Adrenal gland (tissue), 12 donors: ENCODE measurements around the gene SCFD2. TPM values are rescaled to one million over a fixed set of nuclear protein-coding genes. Genes with fewer than 3 reads are reported as not detected.

Source experiments
- DNase-seq, 7 donors: peaks; one replicate each; pipeline ENCODE4 v3.0.0-alpha.2; 2019 to 2020
- H3K27ac ChIP-seq, 5 donors: fragments of 200-600 bp; sonication (generic) in 4 of 5; 1 replicate in 3 of 5; 2 replicates in 2 of 5; pipeline versions ENCODE4 v1.5.1 to v1.8.0; 2016 to 2020; ENCODE audit warnings: mild to moderate bottlenecking in 1 of 5
- H3K27me3 ChIP-seq: fragments of 200-600 bp; 2 replicates; pipeline ENCODE4 v1.8.0; 2021
- H3K36me3 ChIP-seq, 2 donors: fragments of 200-600 bp; replicated peaks in 1 of 2; 1 replicate in 1 of 2; 2 replicates in 1 of 2; pipeline versions ENCODE4 v1.5.1 to v1.8.0; 2018 to 2022
- H3K4me1 ChIP-seq, 2 donors: fragments of 200-600 bp; replicated peaks in 1 of 2; 1 replicate in 1 of 2; 2 replicates in 1 of 2; pipeline versions ENCODE4 v1.5.1 to v1.8.0; 2018 to 2021
- H3K4me3 ChIP-seq, 4 donors: fragments of 200-600 bp; sonication (generic) in 3 of 4; one replicate each; pipeline ENCODE4 v1.5.1; 2016 to 2018
- H3K9me3 ChIP-seq, 3 donors: fragments of 200-600 bp; sonication (generic) in 1 of 3; replicated peaks in 1 of 3; 1 replicate in 2 of 3; 2 replicates in 1 of 3; pipeline versions ENCODE4 v1.5.1 to v1.8.0; 2016 to 2021
- POLR2A ChIP-seq, 2 donors: fragments of 450-650 bp; IDR thresholded peaks; one replicate each; pipeline ENCODE4 v1.6.1; 2017; ENCODE audit warnings: antibody characterized with exemption in 2 of 2, mild to moderate bottlenecking in 2 of 2, moderate library complexity in 1 of 2
- WGBS, 4 donors: extraction: QIAGEN DNeasy Blood & Tissue Kit in 2 of 4; methylation state at CpG; one replicate each; pipeline versions ENCODE4 v1.1.5 to v1.1.7; 2013 to 2017; 5-methylcytosine and 5-hydroxymethylcytosine counted together
- intact Hi-C, 2 donors: fragments of 100-400 bp; cut with DNase I; formaldehyde crosslinking; loops; one replicate each; pipeline versions ENCODE4 v1.14.1 to v1.15.0; 2022 to 2023
- polyA plus RNA-seq, 3 donors: library from polyadenylated mRNA; stranded (reverse); fragments of 200-250 nt in 2 of 3; fragments of 350-450 nt in 1 of 3; fragmentation: Illumina TruSeq in 1 of 3; extraction: RNeasy Lipid Tissue Mini Kit (QIAGEN cat#74804) in 1 of 3; gene quantifications; one replicate each; pipeline ENCODE4 v1.2.3, GENCODE V29; 2013 to 2014
- total RNA-seq, 9 donors: library from RNA; depleted of rRNA in 4 of 9; stranded (reverse); fragments of >200 nt in 4 of 9; fragments of 120-200 nt in 1 of 9; fragmentation: NEBNext Ultra II Directional in 1 of 9; extraction: Animal tissue kit (Norgen Biotek cat#: 25700) in 1 of 9; gene quantifications; one replicate each; pipeline versions ENCODE4 v1.1.0 to v1.2.4, GENCODE V29; 2013 to 2023
- TF ChIP-seq, protein P1 (sequence below), 6 experiments: fragments of 450-650 bp in 4 of 6; fragments of 200-600 bp in 2 of 6; sonication (generic) in 1 of 6; IDR thresholded peaks; 1 replicate in 5 of 6; 2 replicates in 1 of 6; pipeline versions ENCODE4 v1.5.1 to v1.8.0; 2016 to 2021; ENCODE audit warnings: antibody characterized with exemption in 6 of 6, mild to moderate bottlenecking in 2 of 6, moderate library complexity in 1 of 6
- donor health status: healthy with polysubstance abuse.
- donor health status: Bipolar disorder and iron deficiency.
- donor health status: DM: yes; HTN: yes; CAD: no.
- donor health status: DM: no; HTN: no; CAD: no.
- donor health status: DM: no; HTN: no; CAD: no.
- donor health status: DM: yes; HTN: yes; CAD: no.

Gene SCFD2
- total and polyA plus RNA-seq, 12 donors, result 5.2 to 34.9 (median 23.4) TPM

- TF ChIP-seq POLR2A (IDR thresholded peaks at IDR 0.05), result no peak
- TF ChIP-seq, protein P1, sequence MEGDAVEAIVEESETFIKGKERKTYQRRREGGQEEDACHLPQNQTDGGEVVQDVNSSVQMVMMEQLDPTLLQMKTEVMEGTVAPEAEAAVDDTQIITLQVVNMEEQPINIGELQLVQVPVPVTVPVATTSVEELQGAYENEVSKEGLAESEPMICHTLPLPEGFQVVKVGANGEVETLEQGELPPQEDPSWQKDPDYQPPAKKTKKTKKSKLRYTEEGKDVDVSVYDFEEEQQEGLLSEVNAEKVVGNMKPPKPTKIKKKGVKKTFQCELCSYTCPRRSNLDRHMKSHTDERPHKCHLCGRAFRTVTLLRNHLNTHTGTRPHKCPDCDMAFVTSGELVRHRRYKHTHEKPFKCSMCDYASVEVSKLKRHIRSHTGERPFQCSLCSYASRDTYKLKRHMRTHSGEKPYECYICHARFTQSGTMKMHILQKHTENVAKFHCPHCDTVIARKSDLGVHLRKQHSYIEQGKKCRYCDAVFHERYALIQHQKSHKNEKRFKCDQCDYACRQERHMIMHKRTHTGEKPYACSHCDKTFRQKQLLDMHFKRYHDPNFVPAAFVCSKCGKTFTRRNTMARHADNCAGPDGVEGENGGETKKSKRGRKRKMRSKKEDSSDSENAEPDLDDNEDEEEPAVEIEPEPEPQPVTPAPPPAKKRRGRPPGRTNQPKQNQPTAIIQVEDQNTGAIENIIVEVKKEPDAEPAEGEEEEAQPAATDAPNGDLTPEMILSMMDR (IDR thresholded peaks at IDR 0.05), result no peak
- no peak for DNase-seq
- WGBS, 4 donors, result 61 to 86% (median 76%) methylated on average over 1 of the region's 1 CpG
- Histone ChIP-seq H3K36me3 (no peaks in the 10 kb centered on the region), H3K9me3 (peaks cover 0 to 8% (median 0%) of the 10 kb centered on the region in 3 donors), H3K27ac (no peak overlapping the region), H3K27me3 (no peaks in the 10 kb centered on the region), H3K4me1 (peaks cover 0 to 16% of the 10 kb centered on the region in 2 donors), H3K4me3 (no peak overlapping the region)
- intact Hi-C loops, result no loop called here
Measured at GRCh38 chr4:53116954-53117353, 248.9 kb downstream of the SCFD2 start.

DNA sequence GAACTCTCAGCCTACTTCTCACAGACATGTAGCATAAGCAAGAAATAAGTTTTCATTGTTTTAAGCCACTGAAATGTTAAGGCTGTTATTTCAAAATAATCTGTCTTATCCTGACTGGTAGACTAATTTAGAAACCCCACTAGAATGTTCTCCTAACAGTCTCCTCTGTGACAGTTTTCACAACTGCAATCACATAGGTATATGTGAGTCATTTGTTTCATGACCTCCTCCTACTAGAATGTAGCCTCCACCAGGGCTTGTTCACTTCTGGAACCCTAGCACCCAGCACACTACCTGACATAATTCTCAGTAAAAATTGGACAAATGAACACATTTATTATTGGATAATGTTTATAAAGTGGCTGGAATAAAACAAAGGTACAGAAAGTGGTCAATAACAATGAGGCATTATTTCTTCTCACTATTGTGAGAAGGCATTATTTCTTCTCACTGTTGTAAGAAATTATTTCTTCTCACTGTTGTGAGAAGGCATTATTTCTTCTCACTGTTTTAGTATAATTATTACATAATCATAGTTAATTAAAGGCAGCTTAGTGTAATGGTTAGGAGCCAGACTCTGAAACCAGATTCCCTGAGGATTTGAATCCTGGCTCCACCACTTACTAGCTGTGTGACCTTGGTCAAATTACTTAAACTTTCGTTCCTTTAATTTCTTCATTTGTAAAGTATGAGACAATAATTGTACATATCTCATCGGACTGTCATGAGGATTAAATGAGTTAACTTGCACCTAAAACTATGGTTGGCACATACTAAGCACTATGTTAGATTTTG, 252.2 kb downstream of the SCFD2 start:
- no peak overlapping the region for H3K4me3 ChIP-seq
- H3K27me3 ChIP-seq, result no peaks in the 10 kb centered on the region
- no peaks in the 10 kb centered on the region for H3K36me3 ChIP-seq
- TF ChIP-seq POLR2A (IDR thresholded peaks at IDR 0.05), result no peak
- TF ChIP-seq, protein P1 (IDR thresholded peaks at IDR 0.05), result no peak
- intact Hi-C loops, result no loop called here
- H3K4me1 ChIP-seq, result no peaks in the 10 kb centered on the region
- H3K9me3 ChIP-seq, result peaks cover 0 to 8% (median 0%) of the 10 kb centered on the region in 3 donors
- 70 to 76% (median 73%) methylated on average over 2 of the region's 2 CpGs for WGBS, 4 donors
- DNase-seq, result no peak
- H3K27ac ChIP-seq, result no peak overlapping the region

DNA sequence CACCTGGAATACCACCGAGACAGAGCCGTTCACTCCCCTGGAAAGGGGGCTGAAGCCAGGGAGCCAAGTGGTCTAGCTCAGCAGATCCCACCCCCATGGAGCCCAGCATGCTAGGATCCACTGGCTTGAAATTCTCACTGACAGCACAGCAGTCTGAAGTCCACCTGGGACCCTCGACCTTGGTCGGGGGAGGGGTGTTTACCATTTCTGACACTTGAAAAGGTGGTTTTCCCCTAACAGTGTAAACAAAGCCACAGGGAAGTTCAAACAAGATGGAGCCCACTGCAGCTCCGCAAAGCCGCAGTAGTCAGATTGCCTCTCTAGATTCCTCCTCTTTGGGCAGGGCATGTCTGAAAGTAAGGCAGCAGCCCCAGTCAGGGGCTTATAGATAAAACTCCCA, 260.5 kb downstream of the SCFD2 start:
- Histone ChIP-seq H3K36me3 (no peaks in the 10 kb centered on the region), H3K9me3 (no peaks in the 10 kb centered on the region), H3K4me3 (no peak overlapping the region), H3K27me3 (no peaks in the 10 kb centered on the region), H3K4me1 (peaks cover 0 to 4% of the 10 kb centered on the region in 2 donors), H3K27ac (no peak overlapping the region)
- intact Hi-C loops, result no loop called here
- TF ChIP-seq POLR2A (IDR thresholded peaks at IDR 0.05), result no peak
- TF ChIP-seq, protein P1 (IDR thresholded peaks at IDR 0.05), result no peak
- 82 to 88% (median 85%) methylated on average over 5 to 6 of the region's 6 CpGs for WGBS, 4 donors
- DNase-seq, result no peak

DNA sequence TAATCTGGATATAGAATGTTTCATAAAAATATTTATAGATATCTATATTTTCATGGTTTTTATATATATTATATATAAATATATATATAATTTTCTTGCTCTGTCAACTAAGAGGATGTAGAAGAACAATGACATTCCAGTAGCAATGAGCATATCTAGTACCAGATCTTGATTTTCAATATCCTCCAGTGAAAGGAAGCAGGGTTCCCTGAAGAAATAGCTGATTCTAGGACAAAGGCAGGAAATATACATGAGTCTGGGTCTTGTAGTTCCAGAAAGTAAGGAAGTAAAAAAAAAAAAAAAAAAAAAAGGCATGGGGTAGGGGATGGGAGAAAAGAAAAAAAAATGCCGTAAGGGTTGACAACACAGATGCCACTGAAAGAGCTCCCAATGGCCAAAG, 262.4 kb downstream of the SCFD2 start:
- Histone ChIP-seq H3K4me3 (no peak overlapping the region), H3K4me1 (peaks cover 0 to 4% of the 10 kb centered on the region in 2 donors), H3K27ac (no peak overlapping the region), H3K27me3 (no peaks in the 10 kb centered on the region), H3K9me3 (no peaks in the 10 kb centered on the region), H3K36me3 (no peaks in the 10 kb centered on the region)
- intact Hi-C loops, result no loop called here
- WGBS, 4 donors, result 78 to 100% (median 93%) methylated on average over 1 of the region's 1 CpG
- TF ChIP-seq, protein P1 (IDR thresholded peaks at IDR 0.05), result no peak
- TF ChIP-seq POLR2A (IDR thresholded peaks at IDR 0.05), result no peak
- DNase-seq, result no peak
